ENCODE data around the gene BABAM2.
"Not testable (repeated sequence)": the region's sequence is repeated elsewhere in the genome, so short reads cannot be mapped to it uniquely, and the experiment has no call there.

The BABAM2 gene

DNA sequence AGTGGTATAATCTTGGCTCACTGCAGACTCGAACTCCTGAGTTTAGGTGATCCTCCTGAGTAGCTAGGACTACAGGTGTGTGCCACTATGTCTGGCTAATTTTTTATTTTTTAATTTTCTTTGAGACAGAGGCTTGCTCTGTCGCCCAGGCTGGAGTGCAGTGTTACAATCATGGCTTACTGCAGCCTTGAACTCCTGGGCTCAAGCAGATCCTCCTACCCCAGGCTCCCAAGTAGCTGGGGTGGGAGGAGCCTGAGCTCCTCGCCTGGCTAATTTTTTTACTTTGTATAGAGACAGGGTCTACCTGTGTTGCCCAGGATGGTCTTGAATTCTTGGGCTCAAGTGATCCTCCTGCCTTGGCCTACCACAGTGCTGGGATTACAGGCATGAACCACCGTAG is 62.5 kb downstream of the BABAM2 start:
- DNase-seq = no peak

- no peak for DNase-seq
These were observed 63.7 kb downstream of the BABAM2 start for GRCh38 chr2:27954221-27954673.

GRCh38 chr2:27954771-27955383 is 64.3 kb downstream of the BABAM2 start:
- DNase-seq = peak in 2 of 6 experiments; percentile 2 to 18

DNA sequence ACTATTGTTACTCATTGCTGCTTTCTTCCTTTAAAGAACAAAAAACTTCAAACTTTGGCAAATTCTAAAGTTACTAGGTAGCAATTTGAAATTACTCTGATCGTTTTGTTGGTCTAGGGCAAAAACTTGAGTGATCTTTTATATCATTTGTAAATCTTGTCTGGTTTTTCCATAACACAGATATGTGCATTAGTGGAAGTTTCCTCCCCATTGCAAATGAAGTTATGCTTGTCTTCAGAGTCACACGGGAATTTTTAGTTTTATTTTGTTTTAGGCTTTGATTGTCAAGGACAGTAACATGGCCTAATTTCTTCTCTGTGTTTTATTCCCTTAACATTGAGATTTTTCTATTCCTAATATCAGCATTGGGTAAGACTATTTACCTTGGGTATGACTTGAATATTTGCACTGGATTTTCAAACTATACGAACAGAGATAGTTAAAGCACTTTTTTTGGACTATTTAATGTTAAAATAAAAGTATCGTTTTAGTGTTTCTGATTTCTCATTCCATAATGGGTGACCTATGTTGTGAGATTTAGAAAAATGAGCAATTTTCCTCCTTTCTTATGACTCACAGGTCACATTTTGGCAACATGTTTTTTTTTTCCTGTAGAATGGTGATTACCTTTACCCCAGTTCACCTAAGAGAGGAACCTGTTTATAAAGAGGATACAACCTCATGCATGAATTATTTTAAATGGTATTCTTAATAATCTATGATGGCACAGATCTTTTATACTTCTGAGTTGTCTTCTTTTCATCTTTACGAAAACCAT is 65.0 kb downstream of the BABAM2 start:
- no peak for DNase-seq

- no peak for DNase-seq
These were observed 66.4 kb downstream of the BABAM2 start for GRCh38 chr2:27956888-27957287.

- DNase-seq = no peak
These were observed 68.3 kb downstream of the BABAM2 start for GRCh38 chr2:27958711-27959378.

DNA sequence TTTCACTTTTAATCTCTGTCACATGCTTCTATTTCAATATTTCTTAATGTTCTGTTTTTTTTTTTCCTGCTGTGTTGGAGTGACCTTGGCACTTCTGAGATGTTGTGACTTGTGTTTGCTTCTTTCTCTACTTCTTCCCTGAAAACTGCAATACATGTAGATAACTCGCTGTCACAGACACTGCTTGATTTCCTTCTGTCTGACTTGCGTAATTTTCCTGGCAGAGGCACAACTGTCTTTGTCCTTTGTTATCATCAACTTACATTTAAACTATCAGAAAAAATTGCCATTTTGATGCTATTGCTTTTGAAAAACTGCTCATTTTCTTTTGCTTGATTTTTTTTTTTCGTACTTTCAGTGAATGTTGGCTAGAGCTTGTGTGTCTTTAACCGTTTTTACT is 69.0 kb downstream of the BABAM2 start:
- no peak for DNase-seq

DNA sequence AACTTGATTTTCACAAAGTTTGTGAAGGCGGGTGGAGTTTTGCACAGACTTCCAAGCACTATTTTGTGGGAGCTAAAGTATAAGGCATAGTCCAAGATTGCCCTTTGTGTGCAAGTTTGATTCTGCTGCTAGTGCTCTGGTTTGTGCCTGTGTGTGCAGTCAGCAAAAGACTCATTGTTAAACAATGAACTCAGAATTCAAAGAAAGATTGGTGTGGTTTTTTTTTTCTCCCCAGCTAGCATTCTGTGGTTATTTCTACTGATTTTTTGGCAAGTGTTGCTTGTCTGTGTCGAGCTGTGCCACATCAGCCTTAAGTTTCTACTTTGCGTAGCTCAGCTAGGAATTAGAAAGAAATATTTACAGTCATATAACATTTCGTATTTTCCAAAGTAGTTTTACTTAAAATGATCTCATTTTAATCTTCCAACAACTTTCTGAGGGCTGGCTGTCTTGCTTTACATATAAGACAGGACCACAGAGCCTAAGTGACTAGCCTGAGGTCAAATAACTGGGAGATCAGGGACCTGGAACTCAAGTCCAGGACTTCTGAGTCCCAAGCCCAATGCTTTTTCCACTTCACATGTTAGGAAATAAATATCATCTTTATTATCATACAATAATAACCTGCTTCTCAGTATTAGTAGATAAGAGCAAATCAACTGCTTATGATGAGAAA is 69.8 kb downstream of the BABAM2 start:
- peak in 2 of 6 experiments; percentile 2 to 5 for DNase-seq

- DNase-seq = no peak
These were observed 71.5 kb downstream of the BABAM2 start for GRCh38 chr2:27962006-27962405.

DNA sequence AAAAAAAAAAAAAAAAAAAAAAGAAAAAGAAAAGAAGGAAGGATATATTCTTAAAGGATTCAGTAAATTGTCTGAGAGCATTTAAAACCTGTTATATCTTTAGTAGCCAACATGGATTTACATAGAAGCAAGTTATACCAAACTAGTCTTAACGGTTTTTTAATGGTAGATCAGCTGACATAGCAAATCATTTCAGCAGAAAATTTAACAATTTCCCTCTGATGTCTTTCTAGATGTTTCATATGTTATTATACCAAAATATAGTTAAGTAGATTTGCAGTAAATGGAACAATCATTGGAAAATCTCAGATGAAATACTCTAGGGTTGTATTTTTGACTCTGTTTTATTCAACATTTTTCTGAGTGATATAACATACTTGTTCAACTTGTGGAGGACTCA is 72.9 kb downstream of the BABAM2 start:
- no peak for DNase-seq

DNA sequence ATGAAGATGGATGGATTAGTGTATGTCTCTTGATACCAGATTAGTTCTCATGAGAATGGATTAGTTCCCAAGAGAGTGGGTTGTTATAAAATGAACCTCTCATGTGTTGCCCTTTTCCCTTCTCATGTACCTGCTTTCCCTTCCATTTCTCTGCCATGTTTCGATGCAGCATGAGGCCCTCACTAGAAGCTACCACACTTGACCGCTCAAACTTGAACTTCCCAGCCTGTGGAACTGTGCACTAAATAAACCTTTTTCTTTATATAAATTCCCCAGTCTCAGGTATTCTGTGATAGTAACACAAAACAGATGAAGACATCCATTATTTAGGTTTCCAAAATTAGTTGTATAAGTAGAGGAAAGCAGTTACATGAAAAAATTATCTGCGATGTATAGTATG is 73.5 kb downstream of the BABAM2 start:
- no peak for DNase-seq

DNA sequence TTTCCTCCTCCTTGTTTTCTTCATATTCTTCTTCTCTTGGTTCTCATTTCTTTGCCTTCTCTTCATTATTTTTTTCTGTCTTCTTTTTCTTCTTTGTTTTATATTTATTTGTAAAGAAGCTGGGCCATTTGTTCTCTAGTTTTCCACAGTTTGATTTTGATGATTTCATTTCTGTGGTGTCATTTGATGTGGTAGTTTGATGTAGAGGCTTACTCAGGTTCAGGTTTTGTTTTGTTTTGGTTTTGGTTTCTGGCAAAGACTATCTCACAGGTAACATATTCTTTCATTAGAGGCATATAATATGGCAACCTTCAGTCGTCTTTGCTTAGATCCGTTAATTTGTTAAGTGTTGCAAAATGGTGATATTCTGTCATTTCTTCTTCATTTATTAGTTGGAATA is 75.3 kb downstream of the BABAM2 start:
- DNase-seq = peak in 3 of 6 experiments; percentile 69 to 71 (median 70)

DNA sequence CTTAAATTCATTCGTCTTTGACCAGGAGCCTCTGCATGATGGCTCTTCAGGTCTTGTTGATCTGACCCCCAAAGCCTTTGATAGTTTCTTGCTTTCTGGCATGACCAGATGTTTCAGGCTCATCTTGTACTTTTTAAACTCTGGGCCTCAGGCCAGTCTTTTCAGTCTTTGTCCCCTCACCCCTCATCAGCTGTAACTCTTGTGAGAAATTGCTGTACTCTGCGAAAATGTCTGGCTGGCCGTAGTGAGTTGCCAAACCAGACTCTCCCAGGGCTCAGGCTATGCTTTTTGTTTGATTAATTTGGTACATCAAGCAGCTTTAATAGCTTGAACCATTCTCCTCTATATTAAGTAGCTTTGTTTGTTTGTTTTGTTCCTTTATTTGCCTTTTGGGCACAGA is 75.9 kb downstream of the BABAM2 start:
- no peak for DNase-seq

GRCh38 chr2:27967076-27967475 is 76.5 kb downstream of the BABAM2 start:
- DNase-seq = no peak

DNA sequence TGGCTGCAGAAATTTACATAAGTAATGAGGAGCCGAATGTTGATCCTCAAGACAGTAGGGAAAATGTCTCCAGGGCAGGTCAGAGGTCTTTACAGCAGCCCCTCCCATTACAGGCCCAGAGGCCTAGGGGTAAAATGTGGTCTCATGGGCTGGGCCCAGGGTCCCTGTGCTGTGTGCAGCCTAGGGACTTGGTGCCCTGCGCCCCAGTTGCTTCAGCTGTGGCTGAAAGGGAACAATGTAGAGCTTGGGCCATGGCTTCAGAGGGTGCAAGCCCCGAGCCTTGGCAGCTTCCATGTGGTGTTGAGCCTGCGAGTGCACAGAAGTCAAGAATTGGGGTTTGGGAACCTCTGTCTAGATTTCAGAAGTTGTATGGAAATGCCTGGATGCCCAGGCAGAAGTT is 77.5 kb downstream of the BABAM2 start:
- not testable (repeated sequence) for DNase-seq

DNA sequence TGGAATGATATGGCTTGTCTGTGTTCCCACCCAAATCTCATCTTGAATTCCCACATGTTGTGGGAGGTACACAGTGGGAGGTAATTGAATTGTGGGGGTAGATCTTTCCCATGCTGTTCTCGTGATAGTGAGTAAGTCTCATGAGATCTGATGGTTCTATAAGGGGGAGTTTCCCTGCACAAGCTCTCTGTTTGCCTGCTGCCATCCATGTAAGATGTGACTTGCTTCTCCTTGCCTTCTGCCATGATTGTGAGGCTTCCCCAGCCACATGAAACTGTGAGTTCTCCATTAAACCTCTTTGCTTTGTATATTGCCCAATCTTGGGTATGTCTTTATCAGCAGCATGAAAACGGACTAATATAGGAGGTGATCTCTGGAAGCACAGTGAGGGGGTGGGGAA is 78.4 kb downstream of the BABAM2 start:
- not testable (repeated sequence) for DNase-seq

DNA sequence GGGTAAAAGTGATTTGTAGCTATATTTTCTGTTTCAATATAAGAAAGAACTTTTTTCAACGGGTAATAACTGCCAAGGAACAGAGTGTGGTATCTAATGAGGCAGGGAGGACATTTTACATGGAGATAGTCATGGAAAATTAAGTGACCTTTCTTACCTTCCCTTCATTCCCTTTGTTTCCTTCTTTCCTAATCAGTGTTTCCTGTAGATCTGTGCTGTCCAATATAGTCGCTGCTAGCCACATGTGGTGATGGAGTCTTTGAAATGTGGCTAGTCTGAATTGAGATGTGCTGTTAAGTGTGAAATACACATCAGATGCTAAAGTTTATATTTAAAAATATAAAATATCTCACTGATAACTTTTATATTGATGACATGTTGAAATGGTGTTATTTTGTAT is 81.8 kb downstream of the BABAM2 start:
- no peak for DNase-seq

GRCh38 chr2:27973592-27973991 is 83.1 kb downstream of the BABAM2 start:
- no peak for DNase-seq

DNA sequence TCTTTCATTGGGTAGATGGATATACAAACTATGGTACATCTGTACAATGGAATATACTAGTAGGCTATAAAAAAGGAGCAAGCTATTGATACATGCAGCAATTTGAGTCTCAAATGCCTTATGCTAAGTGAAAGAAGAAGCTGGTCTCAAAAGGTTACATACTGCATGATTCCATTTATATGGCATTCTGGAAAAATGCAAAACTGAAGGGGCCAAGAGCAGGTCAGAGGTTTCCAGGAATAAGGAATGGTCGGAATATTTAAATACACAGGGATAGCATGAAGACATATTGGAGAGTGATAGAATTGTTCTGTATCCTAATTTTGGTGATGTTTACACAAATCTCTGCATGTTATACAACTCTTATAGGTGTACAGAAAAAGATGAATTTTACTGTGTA is 85.8 kb downstream of the BABAM2 start:
- no peak for DNase-seq

- no peak for DNase-seq
These were observed 87.3 kb downstream of the BABAM2 start for GRCh38 chr2:27977731-27978312.

DNA sequence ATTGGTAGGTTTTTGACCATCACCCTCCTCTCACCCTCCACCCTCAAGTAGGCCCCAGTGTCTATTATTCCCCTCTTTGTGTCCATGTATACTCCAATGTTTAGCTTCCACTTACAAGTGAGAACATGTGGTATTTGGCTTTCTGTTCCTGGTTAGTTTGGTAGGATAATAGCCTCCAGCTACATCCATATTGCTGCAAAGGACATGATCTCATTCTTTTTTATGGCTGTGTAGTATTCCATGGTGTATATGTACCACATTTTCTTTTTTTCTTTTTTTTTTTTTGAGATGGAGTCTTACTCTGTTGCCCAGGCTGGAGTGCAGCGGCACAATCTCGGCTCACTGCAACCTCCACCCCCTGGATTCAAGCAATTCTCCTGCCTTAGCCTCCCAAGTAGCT is 88.2 kb downstream of the BABAM2 start:
- DNase-seq = not testable (repeated sequence)

DNA sequence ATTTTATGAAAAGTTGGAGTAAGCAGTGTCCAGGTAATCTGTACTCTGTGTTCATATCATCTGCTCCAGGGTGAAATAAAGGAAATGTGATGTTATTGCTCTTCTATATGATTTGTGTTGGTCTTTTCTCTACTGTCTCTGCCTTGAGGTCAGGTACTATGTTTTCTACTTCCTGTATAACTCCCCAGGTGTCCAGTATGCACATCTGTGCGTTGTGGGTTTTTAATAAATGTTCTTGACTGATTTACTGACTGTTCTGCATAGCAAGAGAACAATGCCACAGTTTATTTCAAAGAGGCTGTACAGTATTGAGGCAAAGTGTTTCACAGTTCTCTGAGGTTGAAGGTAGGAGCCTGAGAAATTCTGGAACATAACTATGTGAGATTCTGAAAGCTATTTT is 89.7 kb downstream of the BABAM2 start:
- no peak for DNase-seq

DNA sequence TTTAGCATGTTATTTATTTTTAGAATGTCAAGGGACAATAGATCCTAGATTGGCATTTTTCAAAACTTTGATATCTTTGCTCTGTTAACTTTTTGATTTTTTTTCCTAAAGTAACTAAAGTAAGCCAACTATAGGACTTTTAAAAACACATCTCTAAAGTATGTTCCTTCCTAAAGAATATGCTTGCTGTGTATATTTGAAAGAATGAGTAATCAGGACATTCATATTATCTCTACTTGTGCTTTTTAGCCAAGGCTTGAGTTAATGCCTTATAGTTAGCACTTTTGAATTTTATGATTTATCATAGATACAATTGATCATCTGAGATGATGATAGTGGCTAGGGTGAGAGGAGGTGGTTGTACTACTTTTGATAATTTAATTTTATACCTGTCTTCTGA is 93.6 kb downstream of the BABAM2 start:
- DNase-seq = no peak
